Measurements from ENCODE around the gene SLC6A17.

Gene SLC6A17

DNA sequence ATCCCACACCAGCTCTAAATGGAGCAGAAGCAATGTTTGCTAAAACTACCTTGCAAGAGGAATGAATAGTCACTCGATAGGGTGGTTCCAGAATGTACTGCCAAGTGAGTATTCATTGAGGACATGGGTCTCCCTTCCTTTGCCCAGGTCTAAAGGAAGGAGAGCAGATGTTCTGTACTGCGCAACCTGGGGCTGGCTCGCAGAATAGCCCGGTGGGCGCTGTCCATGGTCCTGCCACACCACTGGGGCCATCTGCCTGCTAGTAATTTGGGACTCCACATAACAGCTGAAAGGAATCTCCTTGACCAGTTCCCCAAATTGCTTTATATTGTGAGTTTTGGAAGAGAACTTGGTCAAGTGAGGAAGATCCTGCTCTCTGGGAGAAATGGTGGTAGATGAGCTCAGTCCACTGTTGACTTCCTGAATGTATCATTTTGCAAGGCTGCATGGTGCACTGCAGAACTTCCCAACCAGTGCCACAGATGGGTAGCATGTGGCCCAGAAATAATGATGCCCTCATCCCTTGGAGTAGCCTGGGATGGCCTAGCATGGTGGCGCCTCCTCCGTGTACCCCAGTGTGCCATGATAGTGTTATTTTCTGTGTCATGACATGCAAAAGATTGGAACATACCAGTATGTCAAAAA lies 5.7 kb downstream of the SLC6A17 start:
- no peaks in the 10 kb centered on the region for H3K4me1 ChIP-seq (ENCODE audit: control insufficient read depth in 2 of 2, insufficient read depth in 2 of 2, low read length in 2 of 2)
- H3K9ac ChIP-seq (ENCODE audit: low read depth in 1 of 2, low read length in 2 of 2): no peak overlapping the region
- no peaks in the 10 kb centered on the region for H3K36me3 ChIP-seq (ENCODE audit: control insufficient read depth in 2 of 2, insufficient read depth in 2 of 2, low read length in 2 of 2)
- no peak overlapping the region for H3K27ac ChIP-seq (ENCODE audit: low read depth in 2 of 2, low read length in 2 of 2)
- H3K4me3 ChIP-seq (ENCODE audit: low read length in 2 of 2): no peak overlapping the region
- H3K27me3 ChIP-seq (ENCODE audit: control insufficient read depth in 2 of 2, insufficient read depth in 2 of 2, low read length in 2 of 2): peaks cover 18 to 20% of the 10 kb centered on the region in 2 donors
- no peaks in the 10 kb centered on the region for H3K9me3 ChIP-seq (ENCODE audit: control insufficient read depth in 2 of 2, low read length in 2 of 2)

DNA sequence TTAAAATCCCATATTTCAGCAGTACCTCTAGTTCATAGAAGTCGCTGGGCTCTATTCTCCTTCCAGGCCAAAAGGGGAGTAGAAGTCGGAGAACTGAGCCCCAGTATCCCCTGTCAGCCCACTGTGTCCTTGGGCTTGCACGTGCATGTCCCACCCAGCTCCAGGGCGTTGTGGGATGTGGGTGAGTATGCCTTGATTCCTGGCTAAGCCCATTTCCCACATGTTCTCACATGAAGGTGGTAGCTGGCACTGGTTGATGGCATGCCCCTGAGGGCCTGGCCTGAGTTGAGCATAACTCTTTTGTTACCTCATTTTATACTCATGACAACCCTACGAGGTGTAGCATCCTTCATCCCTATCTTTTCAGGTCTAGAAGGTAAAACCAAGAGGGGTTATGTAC lies 8.0 kb downstream of the SLC6A17 start:
- no peaks in the 10 kb centered on the region for H3K4me1 ChIP-seq (ENCODE audit: control insufficient read depth in 2 of 2, insufficient read depth in 2 of 2, low read length in 2 of 2)
- peaks cover 12 to 13% of the 10 kb centered on the region in 2 donors for H3K27me3 ChIP-seq (ENCODE audit: control insufficient read depth in 2 of 2, insufficient read depth in 2 of 2, low read length in 2 of 2)
- H3K9me3 ChIP-seq (ENCODE audit: control insufficient read depth in 2 of 2, low read length in 2 of 2): no peaks in the 10 kb centered on the region
- no peaks in the 10 kb centered on the region for H3K36me3 ChIP-seq (ENCODE audit: control insufficient read depth in 2 of 2, insufficient read depth in 2 of 2, low read length in 2 of 2)
- H3K4me3 ChIP-seq (ENCODE audit: low read length in 2 of 2): no peak overlapping the region
- no peak overlapping the region for H3K27ac ChIP-seq (ENCODE audit: low read depth in 2 of 2, low read length in 2 of 2)
- H3K9ac ChIP-seq (ENCODE audit: low read depth in 1 of 2, low read length in 2 of 2): no peak overlapping the region

- no peaks in the 10 kb centered on the region for H3K36me3 ChIP-seq (ENCODE audit: control insufficient read depth in 2 of 2, insufficient read depth in 2 of 2, low read length in 2 of 2)
- H3K27ac ChIP-seq (ENCODE audit: low read depth in 2 of 2, low read length in 2 of 2): no peak overlapping the region
- no peaks in the 10 kb centered on the region for H3K9me3 ChIP-seq (ENCODE audit: control insufficient read depth in 2 of 2, low read length in 2 of 2)
- peaks cover 10 to 11% of the 10 kb centered on the region in 2 donors for H3K27me3 ChIP-seq (ENCODE audit: control insufficient read depth in 2 of 2, insufficient read depth in 2 of 2, low read length in 2 of 2)
- no peak overlapping the region for H3K4me3 ChIP-seq (ENCODE audit: low read length in 2 of 2)
- H3K4me1 ChIP-seq (ENCODE audit: control insufficient read depth in 2 of 2, insufficient read depth in 2 of 2, low read length in 2 of 2): no peaks in the 10 kb centered on the region
- no peak overlapping the region for H3K9ac ChIP-seq (ENCODE audit: low read depth in 1 of 2, low read length in 2 of 2)
Measured at GRCh38 chr1:110159168-110159567, 8.9 kb downstream of the SLC6A17 start.

DNA sequence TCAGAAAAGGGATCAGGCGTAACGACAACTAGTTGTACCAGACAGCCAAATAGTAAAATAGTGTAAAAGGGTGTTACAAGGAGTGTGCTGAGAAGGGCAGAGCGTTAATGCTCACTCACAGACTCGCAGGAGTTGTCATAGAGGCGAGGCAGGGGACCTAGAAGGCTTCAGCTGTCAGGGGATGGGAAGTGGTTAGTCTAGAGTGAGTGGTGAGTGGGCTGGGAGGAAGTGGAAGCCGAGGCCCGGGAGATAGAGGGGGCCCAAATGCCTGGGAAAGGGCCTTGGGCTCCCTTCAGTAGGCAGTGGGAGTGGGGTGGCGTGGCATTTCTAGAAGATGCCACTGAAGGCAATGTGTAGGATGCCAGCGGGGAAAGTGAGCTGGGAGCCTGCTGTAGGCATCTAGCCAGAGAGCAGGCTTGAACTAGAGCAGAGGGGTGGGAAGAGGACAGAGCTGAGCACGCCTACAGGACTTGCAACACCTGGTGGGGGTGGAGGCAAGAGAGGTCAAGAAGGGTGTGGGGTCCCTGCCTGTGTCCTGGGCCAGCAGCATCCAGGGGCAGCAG lies 10.3 kb downstream of the SLC6A17 start:
- Histone ChIP-seq H3K27me3 (ENCODE audit: control insufficient read depth in 2 of 2, insufficient read depth in 2 of 2, low read length in 2 of 2) (peaks cover 4 to 6% of the 10 kb centered on the region in 2 donors), H3K27ac (ENCODE audit: low read depth in 2 of 2, low read length in 2 of 2) (no peak overlapping the region), H3K9ac (ENCODE audit: low read depth in 1 of 2, low read length in 2 of 2) (no peak overlapping the region), H3K36me3 (ENCODE audit: control insufficient read depth in 2 of 2, insufficient read depth in 2 of 2, low read length in 2 of 2) (no peaks in the 10 kb centered on the region), H3K4me1 (ENCODE audit: control insufficient read depth in 2 of 2, insufficient read depth in 2 of 2, low read length in 2 of 2) (no peaks in the 10 kb centered on the region), H3K4me3 (ENCODE audit: low read length in 2 of 2) (no peak overlapping the region), H3K9me3 (ENCODE audit: control insufficient read depth in 2 of 2, low read length in 2 of 2) (no peaks in the 10 kb centered on the region)

- no peaks in the 10 kb centered on the region for H3K4me1 ChIP-seq (ENCODE audit: control insufficient read depth in 2 of 2, insufficient read depth in 2 of 2, low read length in 2 of 2)
- peaks cover 4 to 6% of the 10 kb centered on the region in 2 donors for H3K27me3 ChIP-seq (ENCODE audit: control insufficient read depth in 2 of 2, insufficient read depth in 2 of 2, low read length in 2 of 2)
- no peaks in the 10 kb centered on the region for H3K36me3 ChIP-seq (ENCODE audit: control insufficient read depth in 2 of 2, insufficient read depth in 2 of 2, low read length in 2 of 2)
- no peaks in the 10 kb centered on the region for H3K9me3 ChIP-seq (ENCODE audit: control insufficient read depth in 2 of 2, low read length in 2 of 2)
- no peak overlapping the region for H3K27ac ChIP-seq (ENCODE audit: low read depth in 2 of 2, low read length in 2 of 2)
- H3K4me3 ChIP-seq (ENCODE audit: low read length in 2 of 2): no peak overlapping the region
- H3K9ac ChIP-seq (ENCODE audit: low read depth in 1 of 2, low read length in 2 of 2): no peak overlapping the region
Measured at GRCh38 chr1:110161165-110161564, 10.9 kb downstream of the SLC6A17 start.

- Histone ChIP-seq H3K27me3 (ENCODE audit: control insufficient read depth in 2 of 2, insufficient read depth in 2 of 2, low read length in 2 of 2) (peaks cover 2 to 4% of the 10 kb centered on the region in 2 donors), H3K9me3 (ENCODE audit: control insufficient read depth in 2 of 2, low read length in 2 of 2) (no peaks in the 10 kb centered on the region), H3K27ac (ENCODE audit: low read depth in 2 of 2, low read length in 2 of 2) (no peak overlapping the region), H3K9ac (ENCODE audit: low read depth in 1 of 2, low read length in 2 of 2) (no peak overlapping the region), H3K4me3 (ENCODE audit: low read length in 2 of 2) (no peak overlapping the region), H3K4me1 (ENCODE audit: control insufficient read depth in 2 of 2, insufficient read depth in 2 of 2, low read length in 2 of 2) (no peaks in the 10 kb centered on the region), H3K36me3 (ENCODE audit: control insufficient read depth in 2 of 2, insufficient read depth in 2 of 2, low read length in 2 of 2) (no peaks in the 10 kb centered on the region)
Measured at GRCh38 chr1:110161849-110162248, 11.6 kb downstream of the SLC6A17 start.

DNA sequence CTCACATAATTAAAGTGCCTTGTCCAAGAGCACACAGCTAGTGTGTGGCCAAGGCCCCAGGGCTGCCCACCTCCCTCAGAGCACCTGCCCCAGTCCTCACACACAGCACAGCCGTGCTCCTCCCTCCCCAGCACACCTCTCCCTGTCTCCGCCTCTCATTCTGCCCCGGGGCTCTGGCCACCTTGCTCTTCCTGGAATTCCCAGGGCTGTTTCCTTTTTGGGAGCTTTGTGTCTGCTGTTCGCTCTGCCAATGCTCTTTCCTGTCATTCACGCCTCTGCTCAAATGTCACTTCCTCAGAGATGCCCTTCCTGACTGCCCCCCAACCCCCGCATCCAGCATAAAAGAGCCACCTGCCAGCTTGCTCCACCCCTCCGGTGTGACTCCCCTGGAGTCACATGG lies 13.3 kb downstream of the SLC6A17 start:
- Histone ChIP-seq H3K27ac (ENCODE audit: low read depth in 2 of 2, low read length in 2 of 2) (no peak overlapping the region), H3K9me3 (ENCODE audit: control insufficient read depth in 2 of 2, low read length in 2 of 2) (no peaks in the 10 kb centered on the region), H3K36me3 (ENCODE audit: control insufficient read depth in 2 of 2, insufficient read depth in 2 of 2, low read length in 2 of 2) (no peaks in the 10 kb centered on the region), H3K27me3 (ENCODE audit: control insufficient read depth in 2 of 2, insufficient read depth in 2 of 2, low read length in 2 of 2) (peaks cover 2 to 4% of the 10 kb centered on the region in 2 donors), H3K9ac (ENCODE audit: low read depth in 1 of 2, low read length in 2 of 2) (no peak overlapping the region), H3K4me3 (ENCODE audit: low read length in 2 of 2) (no peak overlapping the region), H3K4me1 (ENCODE audit: control insufficient read depth in 2 of 2, insufficient read depth in 2 of 2, low read length in 2 of 2) (no peaks in the 10 kb centered on the region)

GRCh38 chr1:110164725-110165350 lies 14.5 kb downstream of the SLC6A17 start:
- H3K9me3 ChIP-seq (ENCODE audit: control insufficient read depth in 2 of 2, low read length in 2 of 2): no peaks in the 10 kb centered on the region
- no peak overlapping the region for H3K4me3 ChIP-seq (ENCODE audit: low read length in 2 of 2)
- no peaks in the 10 kb centered on the region for H3K36me3 ChIP-seq (ENCODE audit: control insufficient read depth in 2 of 2, insufficient read depth in 2 of 2, low read length in 2 of 2)
- peaks cover 2 to 4% of the 10 kb centered on the region in 2 donors for H3K27me3 ChIP-seq (ENCODE audit: control insufficient read depth in 2 of 2, insufficient read depth in 2 of 2, low read length in 2 of 2)
- no peak overlapping the region for H3K9ac ChIP-seq (ENCODE audit: low read depth in 1 of 2, low read length in 2 of 2)
- no peaks in the 10 kb centered on the region for H3K4me1 ChIP-seq (ENCODE audit: control insufficient read depth in 2 of 2, insufficient read depth in 2 of 2, low read length in 2 of 2)
- H3K27ac ChIP-seq (ENCODE audit: low read depth in 2 of 2, low read length in 2 of 2): no peak overlapping the region

- Histone ChIP-seq H3K4me3 (ENCODE audit: low read length in 2 of 2) (no peak overlapping the region), H3K9ac (ENCODE audit: low read depth in 1 of 2, low read length in 2 of 2) (no peak overlapping the region), H3K4me1 (ENCODE audit: control insufficient read depth in 2 of 2, insufficient read depth in 2 of 2, low read length in 2 of 2) (no peaks in the 10 kb centered on the region), H3K27me3 (ENCODE audit: control insufficient read depth in 2 of 2, insufficient read depth in 2 of 2, low read length in 2 of 2) (peaks cover 0 to 4% of the 10 kb centered on the region in 2 donors), H3K27ac (ENCODE audit: low read depth in 2 of 2, low read length in 2 of 2) (no peak overlapping the region), H3K9me3 (ENCODE audit: control insufficient read depth in 2 of 2, low read length in 2 of 2) (no peaks in the 10 kb centered on the region), H3K36me3 (ENCODE audit: control insufficient read depth in 2 of 2, insufficient read depth in 2 of 2, low read length in 2 of 2) (no peaks in the 10 kb centered on the region)
Measured at GRCh38 chr1:110165761-110166231, 15.5 kb downstream of the SLC6A17 start.

DNA sequence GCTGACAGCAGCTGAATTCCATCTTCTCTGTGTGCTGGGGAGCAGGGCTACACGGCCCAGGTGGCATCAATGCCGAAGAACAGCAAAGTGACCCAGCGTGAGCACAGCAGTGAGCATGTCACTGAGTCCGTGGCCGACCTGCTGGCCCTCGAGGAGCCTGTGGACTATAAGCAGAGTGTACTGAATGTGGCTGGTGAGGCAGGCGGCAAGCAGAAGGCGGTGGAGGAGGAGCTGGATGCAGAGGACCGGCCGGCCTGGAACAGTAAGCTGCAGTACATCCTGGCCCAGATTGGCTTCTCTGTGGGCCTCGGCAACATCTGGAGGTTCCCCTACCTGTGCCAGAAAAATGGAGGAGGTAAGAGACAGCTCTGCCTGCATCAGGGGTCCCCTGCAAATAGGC lies 16.6 kb downstream of the SLC6A17 start:
- H3K9ac ChIP-seq (ENCODE audit: low read depth in 1 of 2, low read length in 2 of 2): no peak overlapping the region
- H3K36me3 ChIP-seq (ENCODE audit: control insufficient read depth in 2 of 2, insufficient read depth in 2 of 2, low read length in 2 of 2): no peaks in the 10 kb centered on the region
- H3K4me3 ChIP-seq (ENCODE audit: low read length in 2 of 2): no peak overlapping the region
- H3K27ac ChIP-seq (ENCODE audit: low read depth in 2 of 2, low read length in 2 of 2): no peak overlapping the region
- peaks cover 0 to 4% of the 10 kb centered on the region in 2 donors for H3K27me3 ChIP-seq (ENCODE audit: control insufficient read depth in 2 of 2, insufficient read depth in 2 of 2, low read length in 2 of 2)
- H3K9me3 ChIP-seq (ENCODE audit: control insufficient read depth in 2 of 2, low read length in 2 of 2): no peaks in the 10 kb centered on the region
- no peaks in the 10 kb centered on the region for H3K4me1 ChIP-seq (ENCODE audit: control insufficient read depth in 2 of 2, insufficient read depth in 2 of 2, low read length in 2 of 2)

Data from mucosa of rectum (tissue), 2 donors.